Upper lobe of left lung (tissue), 4 donors: Measurements from ENCODE around the gene MAP3K10.
"Not testable (repeated sequence)": the region's sequence is repeated elsewhere in the genome, so short reads cannot be mapped to it uniquely, and the experiment has no call there.

Experiments
- EP300 ChIP-seq, 4 donors: sonication (generic); formaldehyde crosslinking; IDR thresholded peaks; one replicate each; pipeline ENCODE4 v1.5.1; 2017; ENCODE audit warnings: antibody characterized with exemption in 4 of 4, control low read depth in 2 of 4
- POLR2A ChIP-seq, 4 donors: fragments of 450-650 bp; IDR thresholded peaks; one replicate each; pipeline ENCODE4 v1.5.1; 2016 to 2017; ENCODE audit warnings: antibody characterized with exemption in 4 of 4, mild to moderate bottlenecking in 2 of 4
- POLR2AphosphoS5 ChIP-seq, 2 donors: sonication (generic); formaldehyde crosslinking; IDR thresholded peaks; one replicate each; pipeline ENCODE4 v1.5.1; 2017; ENCODE audit warnings: antibody characterized with exemption in 2 of 2
- TF ChIP-seq, protein P1 (sequence below), 6 experiments: fragments of 450-650 bp in 4 of 6; fragments of 200-600 bp in 2 of 6; sonication (generic) in 2 of 6; IDR thresholded peaks; one replicate each; pipeline ENCODE4 v1.5.1; 2016 to 2019; ENCODE audit warnings: antibody characterized with exemption in 6 of 6

DNA sequence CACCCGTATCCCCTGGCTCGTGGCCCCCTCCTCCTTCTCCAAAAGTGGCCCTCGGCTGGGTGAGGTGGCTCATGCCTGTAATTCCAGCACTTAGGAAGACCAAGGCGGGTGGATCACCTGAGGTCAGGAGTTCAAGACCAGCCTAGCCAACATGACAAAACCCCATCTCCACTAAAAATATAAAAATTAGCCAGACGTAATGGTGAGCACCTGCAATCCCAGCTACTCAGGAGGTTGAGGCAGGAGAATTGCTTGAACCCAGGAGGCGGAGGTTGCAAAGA, 45.5 kb upstream of the MAP3K10 start:
- not testable (repeated sequence) for TF ChIP-seq POLR2A, EP300, POLR2AphosphoS5 (IDR thresholded peaks at IDR 0.05)
- TF ChIP-seq, protein P1, sequence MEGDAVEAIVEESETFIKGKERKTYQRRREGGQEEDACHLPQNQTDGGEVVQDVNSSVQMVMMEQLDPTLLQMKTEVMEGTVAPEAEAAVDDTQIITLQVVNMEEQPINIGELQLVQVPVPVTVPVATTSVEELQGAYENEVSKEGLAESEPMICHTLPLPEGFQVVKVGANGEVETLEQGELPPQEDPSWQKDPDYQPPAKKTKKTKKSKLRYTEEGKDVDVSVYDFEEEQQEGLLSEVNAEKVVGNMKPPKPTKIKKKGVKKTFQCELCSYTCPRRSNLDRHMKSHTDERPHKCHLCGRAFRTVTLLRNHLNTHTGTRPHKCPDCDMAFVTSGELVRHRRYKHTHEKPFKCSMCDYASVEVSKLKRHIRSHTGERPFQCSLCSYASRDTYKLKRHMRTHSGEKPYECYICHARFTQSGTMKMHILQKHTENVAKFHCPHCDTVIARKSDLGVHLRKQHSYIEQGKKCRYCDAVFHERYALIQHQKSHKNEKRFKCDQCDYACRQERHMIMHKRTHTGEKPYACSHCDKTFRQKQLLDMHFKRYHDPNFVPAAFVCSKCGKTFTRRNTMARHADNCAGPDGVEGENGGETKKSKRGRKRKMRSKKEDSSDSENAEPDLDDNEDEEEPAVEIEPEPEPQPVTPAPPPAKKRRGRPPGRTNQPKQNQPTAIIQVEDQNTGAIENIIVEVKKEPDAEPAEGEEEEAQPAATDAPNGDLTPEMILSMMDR (IDR thresholded peaks at IDR 0.05) = not testable (repeated sequence)
